ENCODE measurements around the gene PDE4D. TPM values are rescaled to one million over a fixed set of nuclear protein-coding genes. Genes with fewer than 3 reads are reported as not detected.

The PDE4D gene
- 100 to 1,000 TPM; 164 to 175 TPM for total RNA-seq
- 22.7 TPM for polyA plus RNA-seq (2013, experiment 1 of 2)
- polyA plus RNA-seq (2013, experiment 2 of 2), result 39.8 TPM
- 43.6 to 745 (median 234) reads per million in 172 experiments for total RNA-seq

DNA sequence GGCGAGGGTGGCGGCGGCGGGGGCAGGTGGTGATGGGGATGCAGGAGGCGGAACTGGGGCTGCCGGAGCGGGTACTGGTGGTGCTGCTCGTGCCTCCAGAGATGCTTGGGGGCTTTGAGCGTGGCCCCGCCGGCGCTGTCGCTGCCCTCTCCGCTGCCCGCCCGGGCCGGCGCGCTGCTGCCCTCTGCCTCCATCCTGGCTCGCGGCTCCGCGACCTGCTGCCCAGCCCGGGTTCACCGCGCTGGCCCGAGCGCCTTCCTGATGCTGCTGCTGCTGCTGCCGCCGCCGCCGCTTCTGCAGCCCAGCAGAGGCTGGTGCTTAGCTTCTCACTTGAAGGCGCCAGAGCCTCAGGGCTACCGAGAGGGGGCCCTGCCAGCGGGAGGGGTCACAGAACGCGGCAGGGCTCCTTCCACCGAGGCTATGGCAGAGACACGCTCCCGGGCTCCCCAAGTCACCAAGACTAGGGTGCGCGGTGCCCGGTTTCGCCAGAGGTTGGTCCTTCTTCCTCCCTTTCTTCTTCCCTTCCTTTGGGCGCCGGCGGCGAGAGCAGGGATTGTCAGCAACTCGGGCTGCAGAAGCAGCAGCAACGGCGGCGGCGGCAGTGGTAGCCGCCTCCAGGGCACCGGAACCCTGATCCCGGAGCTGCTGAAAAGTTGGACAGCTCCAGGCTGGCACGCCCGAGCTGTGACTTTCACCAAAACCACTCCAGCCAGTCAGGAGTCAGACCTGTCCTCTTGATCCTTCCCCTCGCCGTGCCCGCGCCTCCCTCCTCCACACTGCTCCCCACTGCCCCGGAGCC lies at the start of gene PDE4D:
TSS of gene PDE4D (minus strand) at position 298 of the 799 bp plus-strand sequence.
- Mint-ChIP-seq H3K4me3 (no peak within 1 kb of the TSS), H3K36me3 (ENCODE audit: low read depth) (no peaks in the 10 kb centered on the region), H3K9me3 (no peaks in the 10 kb centered on the region), H3K27ac (no peak within 1 kb of the TSS), H3K27me3 (peaks cover 68% of the 10 kb centered on the region), H3K4me1 (ENCODE audit: low read depth) (no peaks in the 10 kb centered on the region)
- intact Hi-C loops (cut with DNase I, micrococcal nuclease), result no loop called here
- H3K4me1 ChIP-seq (ENCODE audit: insufficient read depth, low read length), result no peaks in the 10 kb centered on the region
- ChIA-PET CTCF (no interaction called here), POLR2A (no interaction called here)
- H3K27me3 ChIP-seq (ENCODE audit: control insufficient read depth in 1 of 2, insufficient read depth in 2 of 2, low read length in 2 of 2), result peaks cover 30 to 36% of the 10 kb centered on the region in 2 experiments
- H3K9me3 ChIP-seq (ENCODE audit: control insufficient read depth in 1 of 2, insufficient read depth in 1 of 2, low read length in 2 of 2), result peaks cover 0 to 16% of the 10 kb centered on the region in 2 experiments
- H3K27ac ChIP-seq (ENCODE audit: low read depth in 1 of 2, low read length in 2 of 2), result no peak within 1 kb of the TSS
- no peak within 1 kb of the TSS for H3K4me3 ChIP-seq (ENCODE audit: low read length)
- H3K36me3 ChIP-seq (ENCODE audit: insufficient read depth, low read length), result no peaks in the 10 kb centered on the region
- no peak for ATAC-seq (ENCODE audit: poor library complexity)
- TF ChIP-seq, protein P1, sequence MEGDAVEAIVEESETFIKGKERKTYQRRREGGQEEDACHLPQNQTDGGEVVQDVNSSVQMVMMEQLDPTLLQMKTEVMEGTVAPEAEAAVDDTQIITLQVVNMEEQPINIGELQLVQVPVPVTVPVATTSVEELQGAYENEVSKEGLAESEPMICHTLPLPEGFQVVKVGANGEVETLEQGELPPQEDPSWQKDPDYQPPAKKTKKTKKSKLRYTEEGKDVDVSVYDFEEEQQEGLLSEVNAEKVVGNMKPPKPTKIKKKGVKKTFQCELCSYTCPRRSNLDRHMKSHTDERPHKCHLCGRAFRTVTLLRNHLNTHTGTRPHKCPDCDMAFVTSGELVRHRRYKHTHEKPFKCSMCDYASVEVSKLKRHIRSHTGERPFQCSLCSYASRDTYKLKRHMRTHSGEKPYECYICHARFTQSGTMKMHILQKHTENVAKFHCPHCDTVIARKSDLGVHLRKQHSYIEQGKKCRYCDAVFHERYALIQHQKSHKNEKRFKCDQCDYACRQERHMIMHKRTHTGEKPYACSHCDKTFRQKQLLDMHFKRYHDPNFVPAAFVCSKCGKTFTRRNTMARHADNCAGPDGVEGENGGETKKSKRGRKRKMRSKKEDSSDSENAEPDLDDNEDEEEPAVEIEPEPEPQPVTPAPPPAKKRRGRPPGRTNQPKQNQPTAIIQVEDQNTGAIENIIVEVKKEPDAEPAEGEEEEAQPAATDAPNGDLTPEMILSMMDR (IDR thresholded peaks at IDR 0.05), result no peak
- DNase-seq, result no peak

DNA sequence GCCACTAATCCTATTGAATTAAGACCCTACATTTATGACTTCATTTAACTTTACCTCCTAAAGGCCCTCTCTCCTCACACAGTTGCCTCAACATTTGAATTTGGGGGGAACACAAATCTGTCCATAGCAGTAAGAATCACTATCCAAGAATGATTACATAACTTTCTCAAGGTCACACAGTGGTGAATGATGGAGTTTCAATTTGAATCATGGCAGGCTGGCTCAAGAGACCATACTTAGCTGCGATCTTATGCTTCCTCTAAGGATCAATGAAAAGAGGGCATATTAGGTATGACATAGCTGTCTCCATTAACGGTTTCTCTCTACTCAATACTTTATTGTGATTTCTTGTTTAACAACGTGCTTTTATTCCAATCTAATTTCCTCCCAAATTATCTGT lies 44.1 kb upstream of the PDE4D start:
- Histone ChIP-seq H3K27ac (ENCODE audit: low read depth in 1 of 2, low read length in 2 of 2) (no peak overlapping the region), H3K4me3 (ENCODE audit: low read length) (no peak overlapping the region), H3K27me3 (ENCODE audit: control insufficient read depth in 1 of 2, insufficient read depth in 2 of 2, low read length in 2 of 2) (no peaks in the 10 kb centered on the region), H3K4me1 (ENCODE audit: insufficient read depth, low read length) (no peaks in the 10 kb centered on the region), H3K9me3 (ENCODE audit: control insufficient read depth in 1 of 2, insufficient read depth in 1 of 2, low read length in 2 of 2) (peaks cover 0 to 3% of the 10 kb centered on the region in 2 experiments), H3K36me3 (ENCODE audit: insufficient read depth, low read length) (no peaks in the 10 kb centered on the region)
- DNase-seq (no peak), ATAC-seq (ENCODE audit: poor library complexity) (no peak)
- Mint-ChIP-seq H3K9me3 (peaks cover 3% of the 10 kb centered on the region), H3K4me1 (ENCODE audit: low read depth) (no peaks in the 10 kb centered on the region), H3K4me3 (no peak overlapping the region), H3K36me3 (ENCODE audit: low read depth) (no peaks in the 10 kb centered on the region), H3K27ac (no peak overlapping the region), H3K27me3 (no peaks in the 10 kb centered on the region)
- intact Hi-C loops (cut with DNase I, micrococcal nuclease), result no loop called here
- ChIA-PET POLR2A (no interaction called here), CTCF (no interaction called here)
- TF ChIP-seq, protein P1 (IDR thresholded peaks at IDR 0.05), result no peak

DNA sequence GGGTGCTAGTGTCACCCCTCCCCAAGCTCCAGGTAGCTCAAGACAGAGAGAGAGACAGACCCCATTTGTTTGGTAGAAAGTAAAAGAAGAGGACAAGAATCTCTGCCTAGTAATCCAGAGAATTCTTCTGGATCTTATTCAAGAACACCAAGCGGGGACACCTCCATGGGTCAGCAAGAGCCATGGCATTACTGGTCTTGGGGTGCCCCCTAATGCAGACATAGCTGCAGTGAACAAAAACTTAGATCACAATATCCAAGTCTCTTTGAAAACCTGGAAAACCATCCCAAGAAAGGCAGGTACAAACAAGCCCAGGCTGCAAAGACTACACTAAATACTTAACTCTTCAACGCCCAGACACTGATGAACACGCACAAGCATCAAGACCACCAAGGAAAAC lies 29.9 kb upstream of the PDE4D start:
- H3K36me3 ChIP-seq (ENCODE audit: insufficient read depth, low read length), result no peaks in the 10 kb centered on the region
- intact Hi-C loops (cut with DNase I, micrococcal nuclease), result no loop called here
- Mint-ChIP-seq H3K4me3 (no peak overlapping the region), H3K4me1 (ENCODE audit: low read depth) (no peaks in the 10 kb centered on the region), H3K27ac (no peak overlapping the region), H3K9me3 (no peaks in the 10 kb centered on the region), H3K27me3 (peaks cover 5% of the 10 kb centered on the region), H3K36me3 (ENCODE audit: low read depth) (no peaks in the 10 kb centered on the region)
- POLR2A ChIA-PET, result no interaction called here
- H3K4me3 ChIP-seq (ENCODE audit: low read length), result no peak overlapping the region
- CTCF ChIA-PET, result no interaction called here
- DNase-seq, result no peak
- H3K4me1 ChIP-seq (ENCODE audit: insufficient read depth, low read length), result no peaks in the 10 kb centered on the region
- ATAC-seq (ENCODE audit: poor library complexity), result no peak
- TF ChIP-seq, protein P1 (IDR thresholded peaks at IDR 0.05), result no peak
- H3K27ac ChIP-seq (ENCODE audit: low read depth in 1 of 2, low read length in 2 of 2), result no peak overlapping the region
- H3K9me3 ChIP-seq (ENCODE audit: control insufficient read depth in 1 of 2, insufficient read depth in 1 of 2, low read length in 2 of 2), result peaks cover 0 to 6% of the 10 kb centered on the region in 2 experiments
- H3K27me3 ChIP-seq (ENCODE audit: control insufficient read depth in 1 of 2, insufficient read depth in 2 of 2, low read length in 2 of 2), result no peaks in the 10 kb centered on the region
